HG03565 (cell line): ENCODE measurements around the gene AS3MT.
"Not testable (repeated sequence)": the region's sequence is repeated elsewhere in the genome, so short reads cannot be mapped to it uniquely, and the experiment has no call there.

ENCODE experiments used
- ATAC-seq: cut with Tn5 transposase; IDR thresholded peaks from one replicate; pipeline ENCODE4 v1.9.1; 2021; ENCODE audit warnings: mild to moderate bottlenecking, moderate library complexity; ENCODE audit not compliant: unreplicated experiment

AS3MT gene

GRCh38 chr10:102918817-102919245 lies 49.6 kb downstream of the AS3MT start:
- ATAC-seq: no peak

- ATAC-seq: no peak
Measured at GRCh38 chr10:102919246-102919959, 50.1 kb downstream of the AS3MT start.

- no peak for ATAC-seq
Measured at GRCh38 chr10:102919992-102920739, 50.9 kb downstream of the AS3MT start.

- ATAC-seq: no peak
Measured at GRCh38 chr10:102923601-102924000, 54.3 kb downstream of the AS3MT start.

GRCh38 chr10:102926842-102927241 lies 57.6 kb downstream of the AS3MT start:
- ATAC-seq: no peak

- no peak for ATAC-seq
Measured at GRCh38 chr10:102927311-102928010, 58.2 kb downstream of the AS3MT start.

GRCh38 chr10:102928442-102928841 lies 59.2 kb downstream of the AS3MT start:
- not testable (repeated sequence) for ATAC-seq

GRCh38 chr10:102930720-102931119 lies 61.5 kb downstream of the AS3MT start:
- no peak for ATAC-seq

GRCh38 chr10:102931643-102932042 lies 62.4 kb downstream of the AS3MT start:
- ATAC-seq: no peak

GRCh38 chr10:102935505-102935904 lies 66.2 kb downstream of the AS3MT start:
- no peak for ATAC-seq

GRCh38 chr10:102935939-102936605 lies 66.8 kb downstream of the AS3MT start:
- no peak for ATAC-seq

GRCh38 chr10:102941401-102941800 lies 72.1 kb downstream of the AS3MT start:
- ATAC-seq: no peak

GRCh38 chr10:102945449-102945848 lies 76.2 kb downstream of the AS3MT start:
- no peak for ATAC-seq

GRCh38 chr10:102945962-102946361 lies 76.7 kb downstream of the AS3MT start:
- no peak for ATAC-seq

GRCh38 chr10:102946992-102947391 lies 77.7 kb downstream of the AS3MT start:
- ATAC-seq: no peak

GRCh38 chr10:102948176-102948575 lies 78.9 kb downstream of the AS3MT start:
- no peak for ATAC-seq

- ATAC-seq: no peak
Measured at GRCh38 chr10:102948786-102949185, 79.5 kb downstream of the AS3MT start.

GRCh38 chr10:102949916-102950315 lies 80.6 kb downstream of the AS3MT start:
- no peak for ATAC-seq

GRCh38 chr10:102951316-102951715 lies 82.0 kb downstream of the AS3MT start:
- no peak for ATAC-seq
